ENCODE data around the gene ARHGAP42.

ARHGAP42 gene

GRCh38 chr11:100703139-100703538 lies 16.1 kb downstream of the ARHGAP42 start:
- Histone ChIP-seq H4K20me1 (ENCODE audit: low read depth, low read length) (no peaks in the 10 kb centered on the region), H3K9me3 (ENCODE audit: insufficient read depth, low read length) (no peaks in the 10 kb centered on the region), H3K9ac (ENCODE audit: low read length) (no peak overlapping the region), H3K79me2 (ENCODE audit: insufficient read depth, low read length) (no peaks in the 10 kb centered on the region), H3K4me2 (ENCODE audit: low read depth, low read length, poor library complexity, severe bottlenecking) (no peak overlapping the region), H2AFZ (ENCODE audit: low read depth, low read length, severe bottlenecking) (no peak overlapping the region), H3K9me2 (replicated peaks; ENCODE audit: insufficient read depth, low read length) (no peaks in the 10 kb centered on the region), H3K27me3 (ENCODE audit: low read length) (no peaks in the 10 kb centered on the region), H3K36me3 (ENCODE audit: low read length) (no peaks in the 10 kb centered on the region), H3F3A (ENCODE audit: insufficient read depth) (no peaks in the 10 kb centered on the region), H3K27ac (ENCODE audit: low read depth, low read length) (no peak overlapping the region), H3K4me3 (ENCODE audit: insufficient read depth, low read length, poor library complexity, severe bottlenecking) (no peak overlapping the region)
- TF ChIP-seq CTCF (IDR thresholded peaks at IDR 0.05; ENCODE audit: insufficient read depth, low read length, poor library complexity, severe bottlenecking) (no peak), EZH2phosphoT487 (conservative IDR thresholded peaks at IDR 0.05; ENCODE audit: low read length) (no peak)

- Histone ChIP-seq H2AFZ (ENCODE audit: low read depth, low read length, severe bottlenecking) (no peak overlapping the region), H4K20me1 (ENCODE audit: low read depth, low read length) (no peaks in the 10 kb centered on the region), H3K9me2 (replicated peaks; ENCODE audit: insufficient read depth, low read length) (no peaks in the 10 kb centered on the region), H3K36me3 (ENCODE audit: low read length) (no peaks in the 10 kb centered on the region), H3K27me3 (ENCODE audit: low read length) (no peaks in the 10 kb centered on the region), H3F3A (ENCODE audit: insufficient read depth) (no peaks in the 10 kb centered on the region), H3K27ac (ENCODE audit: low read depth, low read length) (no peak overlapping the region), H3K79me2 (ENCODE audit: insufficient read depth, low read length) (no peaks in the 10 kb centered on the region), H3K4me2 (ENCODE audit: low read depth, low read length, poor library complexity, severe bottlenecking) (no peak overlapping the region), H3K9ac (ENCODE audit: low read length) (no peak overlapping the region), H3K9me3 (ENCODE audit: insufficient read depth, low read length) (no peaks in the 10 kb centered on the region), H3K4me3 (ENCODE audit: insufficient read depth, low read length, poor library complexity, severe bottlenecking) (no peak overlapping the region)
- no peak for TF ChIP-seq CTCF (IDR thresholded peaks at IDR 0.05; ENCODE audit: insufficient read depth, low read length, poor library complexity, severe bottlenecking)
- no peak for TF ChIP-seq EZH2phosphoT487 (conservative IDR thresholded peaks at IDR 0.05; ENCODE audit: low read length)
Measured at GRCh38 chr11:100703801-100704575, 16.9 kb downstream of the ARHGAP42 start.

DNA sequence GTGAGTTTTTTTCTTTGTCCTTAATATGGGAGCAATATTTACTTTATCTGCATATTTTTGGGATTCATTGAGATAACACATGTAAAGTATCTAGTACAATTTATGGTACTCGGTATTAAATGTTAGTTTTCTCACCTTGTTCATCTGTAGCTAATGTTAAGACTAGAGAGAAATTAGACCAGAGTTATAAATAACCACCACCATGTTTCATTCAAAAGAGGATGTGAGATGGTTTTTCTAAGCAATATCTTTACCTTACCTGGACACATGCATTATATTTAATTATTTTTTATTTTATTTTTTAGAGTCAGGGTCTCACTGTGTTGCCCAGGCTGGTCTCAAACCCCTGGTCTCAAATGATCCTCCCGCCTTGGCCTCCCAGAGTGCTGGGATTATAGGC lies 18.4 kb downstream of the ARHGAP42 start:
- Histone ChIP-seq H3K9me2 (replicated peaks; ENCODE audit: insufficient read depth, low read length) (no peaks in the 10 kb centered on the region), H3K79me2 (ENCODE audit: insufficient read depth, low read length) (no peaks in the 10 kb centered on the region), H2AFZ (ENCODE audit: low read depth, low read length, severe bottlenecking) (no peak overlapping the region), H3K4me2 (ENCODE audit: low read depth, low read length, poor library complexity, severe bottlenecking) (no peak overlapping the region), H3K27me3 (ENCODE audit: low read length) (no peaks in the 10 kb centered on the region), H3K9ac (ENCODE audit: low read length) (no peak overlapping the region), H4K20me1 (ENCODE audit: low read depth, low read length) (no peaks in the 10 kb centered on the region), H3F3A (ENCODE audit: insufficient read depth) (no peaks in the 10 kb centered on the region), H3K36me3 (ENCODE audit: low read length) (no peaks in the 10 kb centered on the region), H3K27ac (ENCODE audit: low read depth, low read length) (no peak overlapping the region), H3K4me3 (ENCODE audit: insufficient read depth, low read length, poor library complexity, severe bottlenecking) (no peak overlapping the region), H3K9me3 (ENCODE audit: insufficient read depth, low read length) (no peaks in the 10 kb centered on the region)
- TF ChIP-seq CTCF (IDR thresholded peaks at IDR 0.05; ENCODE audit: insufficient read depth, low read length, poor library complexity, severe bottlenecking): no peak
- no peak for TF ChIP-seq EZH2phosphoT487 (conservative IDR thresholded peaks at IDR 0.05; ENCODE audit: low read length)

All from SU-DHL-6 (cell line).